NCI-H2029 (cell line): ENCODE data around the gene HCFC1.

Experiments
- DNase-seq: peaks from one replicate; lab custom pipeline; 2025; lab: John Stamatoyannopoulos, UW

Gene HCFC1

GRCh38 chrX:153971450-153972367 lies at the start of gene HCFC1:
Gene HCFC1 (minus strand): TSS chrX:153971818. CDS start chrX:153970840, 978 bp downstream.
- peak; percentile 79 for DNase-seq

GRCh38 chrX:154021131-154021611 lies 49.6 kb upstream of the HCFC1 start:
- no peak for DNase-seq

GRCh38 chrX:154020536-154021115 lies 49.0 kb upstream of the HCFC1 start:
- no peak for DNase-seq

- DNase-seq: peak; percentile 27
Observed at GRCh38 chrX:154019633-154020528, 48.3 kb upstream of the HCFC1 start, which contains the start of gene IRAK1. Gene IRAK1 (minus strand): TSS chrX:154019902. CDS start chrX:154019812, 90 bp downstream.

- no peak for DNase-seq
Observed at GRCh38 chrX:154019061-154019621, 47.5 kb upstream of the HCFC1 start.

GRCh38 chrX:154018518-154019060 lies 47.0 kb upstream of the HCFC1 start:
- DNase-seq: no peak

- DNase-seq: no peak
Observed at GRCh38 chrX:154017766-154018517, 46.3 kb upstream of the HCFC1 start.

- DNase-seq: no peak
Observed at GRCh38 chrX:154016366-154017076, 44.9 kb upstream of the HCFC1 start.

- no peak for DNase-seq
Observed at GRCh38 chrX:154015581-154016264, 44.1 kb upstream of the HCFC1 start.

GRCh38 chrX:154014429-154015380 lies 43.1 kb upstream of the HCFC1 start:
- no peak for DNase-seq

- no peak for DNase-seq
Observed at GRCh38 chrX:154013614-154014360, 42.2 kb upstream of the HCFC1 start.

GRCh38 chrX:154013001-154013421 lies 41.4 kb upstream of the HCFC1 start:
- no peak for DNase-seq

- DNase-seq: no peak
Observed at GRCh38 chrX:154012336-154012991, 40.8 kb upstream of the HCFC1 start.

- DNase-seq: no peak
Observed at GRCh38 chrX:154011376-154012335, 40.0 kb upstream of the HCFC1 start.

GRCh38 chrX:154010330-154011087 lies 38.9 kb upstream of the HCFC1 start:
- DNase-seq: no peak
